ENCODE results near the gene TMEM255B.
"Not testable (repeated sequence)": the region's sequence is repeated elsewhere in the genome, so short reads cannot be mapped to it uniquely, and the experiment has no call there.

The TMEM255B gene

DNA sequence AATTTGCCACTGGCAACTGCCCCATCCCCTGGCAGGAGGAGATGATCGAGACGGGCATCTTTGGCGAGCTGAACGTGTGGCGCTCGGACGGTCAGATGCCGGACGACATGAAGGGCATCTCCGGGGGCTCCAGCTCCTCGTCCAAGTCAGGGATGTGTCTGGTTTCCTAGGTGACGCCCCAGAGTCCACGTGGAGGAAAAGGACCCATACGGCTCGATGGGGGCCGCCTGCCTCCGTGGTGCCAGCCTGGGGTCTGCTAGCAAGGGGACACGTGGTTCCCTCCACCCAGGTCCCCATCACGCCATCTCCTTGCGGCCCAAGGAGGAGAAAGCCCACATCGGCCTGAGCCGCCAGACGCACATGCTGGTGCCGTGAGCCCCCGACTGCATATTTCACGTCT, 23.8 kb upstream of the TMEM255B start:
- no peak for DNase-seq

DNA sequence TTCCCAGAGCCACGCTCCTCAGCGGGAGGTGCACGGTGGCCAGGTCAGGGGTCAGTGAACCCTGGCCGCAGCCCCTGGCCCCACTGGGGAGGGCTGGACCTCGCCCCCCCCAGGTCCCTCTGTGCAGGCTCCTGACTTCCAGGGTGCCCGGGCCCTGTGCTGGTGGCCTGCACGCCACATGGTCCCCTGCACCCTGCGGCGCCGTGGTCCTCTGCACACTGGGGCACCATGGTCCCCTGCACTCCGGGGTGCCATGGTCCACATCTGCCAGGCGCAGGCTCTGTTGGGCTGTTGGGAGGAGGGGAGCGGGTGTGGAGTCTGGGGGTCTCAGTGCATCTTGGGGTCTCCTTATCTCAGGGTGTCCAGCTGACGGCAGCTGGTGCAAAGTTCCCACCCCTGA, 23.3 kb upstream of the TMEM255B start:
- no peak for DNase-seq

DNA sequence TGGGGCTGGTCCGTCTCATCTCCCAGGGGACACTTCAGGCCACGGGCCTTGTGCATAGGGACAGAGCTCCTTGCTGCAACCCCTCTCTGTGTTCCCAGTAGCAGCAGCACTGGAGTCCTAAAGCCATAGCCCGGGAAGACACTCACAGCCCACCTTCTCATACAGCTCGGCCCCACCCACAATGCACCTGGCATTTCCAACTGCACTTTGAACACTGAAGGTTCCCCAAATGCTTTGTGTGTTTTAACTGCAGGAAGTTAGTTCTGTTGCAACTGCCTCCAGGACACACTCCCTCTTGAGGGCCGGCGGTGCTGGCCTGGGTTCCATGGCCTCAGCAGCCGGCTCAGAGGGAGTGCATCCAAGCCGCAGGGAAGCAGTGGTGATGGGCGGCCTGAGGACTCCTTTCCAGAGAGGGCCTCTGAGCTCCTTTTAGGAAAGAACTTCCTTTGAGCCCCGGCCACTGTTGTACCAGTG, 22.7 kb upstream of the TMEM255B start:
- DNase-seq: no peak

DNA sequence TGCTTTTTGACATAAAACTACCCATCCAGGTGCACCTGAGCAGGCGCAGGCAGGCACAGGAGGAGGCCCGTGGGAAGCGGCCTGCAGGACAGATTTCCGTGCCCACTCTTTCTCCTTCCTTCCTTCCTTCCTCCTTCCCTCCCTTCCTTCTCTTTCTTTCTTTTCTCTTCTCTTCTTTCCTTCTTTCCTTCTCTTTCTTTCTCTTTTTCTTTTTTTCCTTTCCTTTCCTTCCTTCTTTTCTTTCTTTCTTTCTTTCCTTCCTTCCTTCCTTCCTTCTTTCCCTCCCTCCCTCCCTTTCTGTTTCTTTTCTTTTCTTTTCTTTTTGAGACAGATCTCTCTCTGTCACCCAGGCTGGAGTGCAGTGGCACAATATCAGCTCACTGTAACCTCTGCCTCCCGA, 21.2 kb upstream of the TMEM255B start:
- no peak for DNase-seq

DNA sequence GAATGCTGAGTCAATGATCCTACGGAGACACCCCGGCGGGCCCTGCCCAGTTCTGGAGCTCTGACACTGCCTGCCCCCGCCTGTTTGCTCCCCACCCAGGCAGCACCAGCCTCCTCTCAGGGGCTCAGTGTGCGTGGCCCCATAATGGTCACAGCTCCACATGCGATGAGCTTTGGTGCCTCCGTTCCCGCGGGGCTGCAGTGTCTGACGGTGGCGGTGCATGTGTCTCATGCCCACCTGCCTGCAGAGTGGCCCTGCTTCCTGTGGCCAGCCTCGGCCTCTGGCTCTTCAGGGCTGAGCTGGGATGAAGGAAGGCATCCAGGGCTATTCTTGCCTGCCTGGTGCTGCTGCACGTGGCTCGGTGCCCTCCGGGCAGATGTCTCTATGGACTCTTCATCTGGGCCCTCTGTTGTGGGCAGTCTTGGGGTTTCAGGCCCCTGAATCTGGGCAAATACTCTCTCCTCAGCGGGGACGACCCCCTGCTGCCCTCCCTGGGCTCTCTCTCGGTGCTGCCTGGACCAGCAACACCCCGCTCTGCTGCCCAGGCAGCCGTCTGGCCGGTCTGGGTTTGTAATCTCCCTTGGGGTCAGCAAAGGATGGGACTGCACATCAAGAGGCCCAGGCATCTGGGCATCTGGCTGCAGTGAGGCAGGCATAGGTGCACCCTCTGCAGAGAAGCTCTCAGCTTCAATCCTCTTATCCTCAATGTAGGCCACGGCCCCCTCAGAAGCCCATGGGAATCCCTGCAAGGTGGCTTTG, 19.3 kb upstream of the TMEM255B start:
- DNase-seq: no peak

DNA sequence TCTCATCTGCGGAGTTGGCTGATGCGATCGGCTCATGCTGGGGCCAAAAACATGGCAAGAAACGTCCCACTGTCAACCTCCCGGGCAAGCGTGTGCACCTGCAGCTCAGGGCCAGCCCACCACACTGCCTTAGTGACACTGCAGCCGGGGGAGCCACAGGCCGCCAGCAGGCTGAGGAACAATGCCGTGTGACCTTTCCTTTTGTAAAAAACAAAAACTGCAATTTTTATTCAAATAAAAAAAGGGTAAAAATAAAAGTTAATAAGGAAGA, 18.8 kb upstream of the TMEM255B start:
- no peak for DNase-seq

DNA sequence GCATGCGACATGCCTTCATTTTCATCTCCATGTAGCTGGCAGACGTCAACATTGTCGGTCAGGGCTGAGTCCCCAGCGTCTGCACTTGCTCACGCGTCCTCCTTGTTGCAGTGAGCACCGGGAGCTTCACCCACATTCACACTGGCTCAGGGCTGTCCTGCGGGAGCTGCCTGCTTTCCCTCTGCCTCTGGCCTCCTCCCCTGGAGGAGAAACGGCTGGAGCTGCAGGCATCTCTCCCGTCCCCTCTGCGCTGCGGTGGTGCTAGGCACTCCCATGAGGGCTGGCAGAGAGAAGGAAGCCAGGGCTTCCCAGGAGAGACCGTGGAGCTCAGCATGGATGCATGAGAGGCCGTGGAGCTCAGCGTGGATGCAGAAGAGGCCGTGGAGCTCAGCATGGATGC, 18.4 kb upstream of the TMEM255B start:
- no peak for DNase-seq

DNA sequence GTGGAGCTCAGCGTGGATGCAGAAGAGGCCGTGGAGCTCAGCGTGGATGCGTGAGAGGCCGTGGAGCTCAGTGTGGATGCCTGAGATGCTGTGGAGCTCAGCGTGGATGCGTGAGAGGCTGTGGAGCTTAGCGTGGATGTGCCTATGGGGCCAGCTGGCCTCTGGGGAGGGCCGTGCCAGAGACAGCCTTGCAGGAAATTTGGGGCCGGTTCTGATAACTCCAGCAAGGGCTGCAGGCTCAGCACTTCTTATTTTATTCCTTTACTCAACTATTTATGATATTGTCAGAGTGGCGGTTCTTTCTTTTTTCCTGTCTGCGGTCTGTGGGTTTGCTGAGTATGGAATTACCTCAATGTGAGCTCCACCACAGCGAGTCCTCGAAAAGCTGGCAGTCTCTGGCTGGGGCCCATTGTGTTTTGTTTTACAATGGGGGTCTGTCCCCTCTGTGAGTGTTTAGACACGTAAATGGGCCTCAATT, 17.8 kb upstream of the TMEM255B start:
- peak; percentile 21 for DNase-seq

DNA sequence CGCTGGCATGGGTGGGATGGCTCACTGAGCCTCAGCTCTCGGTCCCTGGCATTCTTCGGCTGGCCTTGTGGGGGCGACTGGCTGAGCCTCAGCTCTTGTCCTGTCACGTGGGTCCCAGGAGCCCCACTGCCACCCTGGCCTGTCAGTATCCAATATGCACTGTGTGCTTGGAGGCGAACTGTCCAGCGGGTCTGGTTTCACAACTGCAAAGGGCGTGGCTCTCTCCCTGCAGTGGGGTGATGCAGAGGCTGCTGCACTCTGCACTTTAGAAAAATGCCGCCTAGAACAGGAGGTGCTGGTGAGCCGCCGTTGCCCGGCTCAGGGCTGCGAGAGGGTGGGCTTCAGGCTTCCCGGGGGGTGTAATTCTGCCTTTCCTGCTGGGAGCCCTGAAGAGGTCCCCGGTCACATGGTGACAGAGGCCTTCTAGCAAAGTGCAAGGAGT, 17.0 kb upstream of the TMEM255B start:
- peak; percentile 23 for DNase-seq

DNA sequence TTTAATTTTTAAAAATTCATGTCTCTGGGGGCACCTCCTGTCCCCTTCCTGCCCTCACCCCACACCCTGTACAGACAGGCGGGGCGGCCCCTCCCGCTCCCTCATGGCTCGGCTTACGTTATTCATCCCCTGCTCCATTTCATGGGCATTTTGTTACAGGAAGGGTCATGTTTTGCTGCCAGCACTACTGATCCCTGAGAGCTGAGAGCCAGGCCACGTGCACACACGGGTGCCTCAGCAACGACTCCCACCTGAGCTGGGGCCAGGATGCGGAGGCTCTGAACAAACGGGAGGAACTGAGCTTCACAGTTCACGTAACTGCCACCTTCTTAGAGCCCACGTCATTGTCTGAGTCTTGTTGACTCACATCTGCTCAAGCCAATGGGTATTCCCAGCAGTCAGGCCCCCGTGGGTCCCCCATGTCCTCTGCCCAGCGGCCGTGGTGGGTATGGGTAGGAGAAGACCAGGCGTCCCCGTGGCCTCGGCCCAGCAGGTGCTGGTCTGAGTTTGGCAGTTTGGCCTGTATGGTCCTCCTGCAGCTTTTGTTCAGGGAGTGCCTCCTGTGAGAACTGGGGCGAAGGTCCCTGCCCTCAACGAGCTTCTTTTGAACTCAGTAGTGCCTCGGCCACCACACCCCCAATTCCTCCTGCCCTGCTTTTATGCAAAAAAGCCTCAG, 16.4 kb upstream of the TMEM255B start:
- DNase-seq: no peak

DNA sequence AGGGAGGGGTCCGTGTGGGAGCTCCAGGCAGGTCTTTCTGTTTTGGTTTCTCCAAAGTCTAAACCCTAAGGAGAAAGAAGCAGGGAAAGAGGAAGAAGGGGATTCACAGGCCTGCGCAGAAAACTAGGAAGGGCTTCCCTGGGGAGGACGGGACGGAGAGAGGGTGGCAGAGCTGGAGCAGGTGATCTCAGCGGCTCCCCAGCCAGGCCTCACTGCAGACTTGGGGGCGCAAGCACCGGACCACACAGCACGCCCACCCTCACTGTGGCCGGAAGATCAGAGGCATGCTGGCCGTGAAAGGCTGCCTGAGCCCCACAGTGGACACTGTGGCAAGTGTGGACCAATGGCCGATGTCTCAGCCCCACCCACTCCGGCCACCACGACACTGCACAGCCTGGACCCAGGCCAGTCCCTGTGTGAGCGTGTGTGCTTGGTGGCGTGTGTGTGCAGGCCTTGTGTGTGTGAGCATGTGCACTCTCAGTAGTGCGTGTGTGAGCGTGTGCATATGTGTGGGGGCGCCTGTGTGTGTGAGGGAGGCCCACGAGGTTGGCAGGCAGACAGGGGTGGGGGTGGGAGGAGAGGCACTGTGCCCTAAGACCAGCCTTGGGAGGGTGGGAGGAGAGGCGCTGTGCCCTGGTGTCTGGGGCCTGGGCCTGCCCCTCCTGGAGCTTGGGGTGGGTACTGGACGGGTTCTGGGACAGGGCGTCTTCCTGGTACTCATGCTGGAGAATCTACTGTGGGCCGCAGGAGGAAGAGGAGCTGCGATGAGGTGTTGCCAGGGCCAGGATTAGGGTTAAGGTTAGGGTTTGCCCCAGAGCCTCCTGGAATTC, 15.4 kb upstream of the TMEM255B start:
- no peak for DNase-seq

DNA sequence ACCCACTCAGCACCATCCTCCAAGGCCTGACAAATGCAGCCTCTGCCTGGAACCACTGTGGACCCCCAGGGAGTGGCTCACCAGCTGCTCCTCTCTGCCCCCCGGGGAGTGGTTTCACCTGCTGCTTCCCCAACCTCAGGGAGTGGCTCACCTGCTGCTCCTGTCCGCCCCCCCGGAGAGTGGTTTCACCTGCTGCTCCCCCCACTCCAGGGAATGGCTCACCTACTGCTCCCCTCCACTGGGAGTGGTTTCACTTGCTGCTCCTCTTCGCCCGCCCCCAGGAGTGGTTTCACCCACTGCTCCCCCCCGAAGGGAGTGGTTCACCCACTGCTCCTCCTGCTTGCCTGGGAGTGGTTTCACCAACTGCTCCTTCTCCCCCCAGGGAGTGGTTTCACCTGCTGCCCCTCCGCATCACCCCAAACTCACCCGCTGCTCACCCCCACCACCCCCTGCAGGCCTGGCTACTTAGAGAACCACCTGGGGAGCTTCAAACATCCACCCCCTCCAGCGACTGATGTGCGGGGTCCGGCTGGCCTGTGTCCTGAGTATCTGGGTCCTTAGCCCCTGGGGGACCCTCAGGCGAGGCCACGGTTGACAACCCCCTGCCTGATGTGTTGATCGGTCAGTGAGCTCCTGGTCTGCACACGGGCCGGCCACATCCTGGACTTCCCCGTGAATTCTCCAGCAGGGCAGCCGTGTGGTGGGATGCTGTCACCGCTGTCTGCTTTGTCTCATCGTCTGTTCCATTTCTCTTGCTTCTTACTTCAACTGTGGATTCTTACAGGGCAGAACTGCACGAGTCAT, 14.6 kb upstream of the TMEM255B start:
- peak; percentile 20 for DNase-seq

DNA sequence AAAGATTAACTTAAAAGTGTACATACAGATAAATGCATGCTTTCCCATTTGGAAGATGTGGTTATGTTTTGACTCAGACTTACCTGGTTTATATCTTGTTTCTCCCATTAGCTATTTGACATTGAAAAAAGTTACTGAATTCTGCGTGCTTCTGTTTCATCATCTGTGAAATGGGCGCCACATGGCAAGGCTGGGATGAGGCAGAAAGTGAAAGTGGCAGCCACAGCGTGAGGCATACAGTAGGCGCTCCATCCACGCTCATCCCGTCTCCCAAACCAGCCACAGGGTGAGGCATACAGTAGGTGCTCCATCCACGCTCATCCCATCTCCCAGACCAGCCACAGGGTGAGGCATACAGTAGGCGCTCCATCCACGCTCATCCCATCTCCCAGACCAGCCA, 14.0 kb upstream of the TMEM255B start:
- no peak for DNase-seq

DNA sequence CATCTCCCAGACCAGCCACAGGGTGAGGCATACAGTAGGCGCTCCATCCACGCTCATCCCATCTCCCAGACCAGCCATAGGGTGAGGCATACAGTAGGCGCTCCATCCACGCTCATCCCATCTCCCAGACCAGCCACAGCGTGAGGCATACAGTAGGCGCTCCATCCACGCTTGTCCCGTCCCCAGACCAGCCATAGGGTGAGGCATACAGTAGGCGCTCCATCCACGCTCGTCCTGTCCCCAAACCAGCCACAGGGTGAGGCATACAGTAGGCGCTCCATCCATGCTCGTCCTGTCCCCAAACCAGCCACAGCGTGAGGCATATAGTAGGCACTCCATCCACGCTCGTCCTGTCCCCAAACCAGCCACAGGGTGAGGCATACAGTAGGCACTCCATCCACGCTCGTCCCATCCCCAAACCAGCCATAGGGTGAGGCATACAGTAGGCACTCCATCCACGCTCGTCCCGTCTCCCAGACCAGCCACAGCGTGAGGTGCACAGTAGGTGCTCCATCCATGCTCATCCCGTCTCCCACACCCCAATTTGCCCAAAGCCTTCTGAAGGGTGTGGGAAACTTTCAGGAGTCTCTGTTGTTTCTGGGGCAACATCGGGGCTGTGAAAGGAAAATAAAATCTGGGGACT, 13.4 kb upstream of the TMEM255B start:
- DNase-seq: not testable (repeated sequence)

DNA sequence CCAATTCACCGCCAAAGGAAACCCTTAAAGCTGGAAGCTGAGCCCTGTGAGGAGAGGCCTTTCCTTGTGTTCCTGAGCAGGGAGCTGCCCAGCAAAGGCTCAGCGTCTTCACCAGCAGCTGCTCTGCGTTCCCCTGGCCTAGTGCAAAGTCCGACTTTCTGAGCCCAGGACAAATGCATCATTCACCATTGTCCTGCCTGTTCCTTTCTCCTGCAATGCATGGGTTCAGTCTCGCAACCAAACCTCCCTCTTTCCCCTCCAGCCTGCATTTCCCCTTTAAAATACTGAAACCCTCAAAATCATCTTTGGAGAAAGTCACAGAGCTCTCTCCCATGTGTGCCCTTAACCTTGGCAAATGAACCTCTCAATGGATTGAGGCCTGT, 12.9 kb upstream of the TMEM255B start:
- DNase-seq: no peak

DNA sequence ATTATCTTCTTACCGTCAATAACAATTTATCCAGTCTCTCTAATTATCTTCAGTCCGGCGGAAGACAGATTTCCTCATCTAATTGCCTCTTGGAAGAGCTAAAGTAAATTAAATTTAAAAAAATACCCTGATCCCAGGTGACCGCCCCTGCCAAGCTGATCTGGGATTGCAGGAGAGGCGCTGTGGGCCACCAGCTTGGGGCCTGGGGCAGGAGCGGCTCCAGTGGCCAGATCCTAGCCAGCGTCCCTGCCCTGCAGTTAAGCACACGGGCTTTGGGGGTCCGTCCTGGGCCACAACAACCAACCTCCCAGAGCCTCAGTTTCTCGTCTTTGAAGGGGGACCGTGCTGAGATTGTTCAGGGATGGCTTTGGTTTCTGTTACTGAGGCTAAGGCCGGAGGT, 12.4 kb upstream of the TMEM255B start:
- no peak for DNase-seq

DNA sequence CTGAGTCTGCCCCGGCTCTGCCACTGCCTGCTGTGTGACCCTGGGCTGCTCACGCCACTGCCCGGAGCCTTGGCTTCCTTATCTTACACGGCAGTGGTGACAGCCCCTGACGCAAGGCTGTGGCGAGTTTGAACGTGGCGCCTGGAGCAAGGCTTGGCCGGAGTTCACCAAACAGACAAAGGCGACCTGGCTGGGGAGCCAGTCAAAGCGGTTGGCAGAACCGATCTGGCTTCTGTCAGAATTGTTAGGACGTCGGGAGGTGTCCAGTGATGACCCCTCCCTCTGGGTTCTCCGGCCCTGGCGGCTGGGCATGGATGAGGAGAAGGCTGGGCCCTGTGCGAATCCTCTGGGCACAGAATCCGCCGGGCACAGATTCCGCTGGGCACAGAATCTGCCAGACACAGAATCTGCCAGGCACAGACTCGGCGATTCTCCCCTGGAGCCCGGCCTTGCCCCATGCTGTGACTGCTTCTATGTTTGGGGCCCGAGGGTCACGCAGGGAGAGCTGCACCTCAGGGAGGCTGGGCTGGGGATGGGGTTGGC, 11.7 kb upstream of the TMEM255B start:
- DNase-seq: no peak

DNA sequence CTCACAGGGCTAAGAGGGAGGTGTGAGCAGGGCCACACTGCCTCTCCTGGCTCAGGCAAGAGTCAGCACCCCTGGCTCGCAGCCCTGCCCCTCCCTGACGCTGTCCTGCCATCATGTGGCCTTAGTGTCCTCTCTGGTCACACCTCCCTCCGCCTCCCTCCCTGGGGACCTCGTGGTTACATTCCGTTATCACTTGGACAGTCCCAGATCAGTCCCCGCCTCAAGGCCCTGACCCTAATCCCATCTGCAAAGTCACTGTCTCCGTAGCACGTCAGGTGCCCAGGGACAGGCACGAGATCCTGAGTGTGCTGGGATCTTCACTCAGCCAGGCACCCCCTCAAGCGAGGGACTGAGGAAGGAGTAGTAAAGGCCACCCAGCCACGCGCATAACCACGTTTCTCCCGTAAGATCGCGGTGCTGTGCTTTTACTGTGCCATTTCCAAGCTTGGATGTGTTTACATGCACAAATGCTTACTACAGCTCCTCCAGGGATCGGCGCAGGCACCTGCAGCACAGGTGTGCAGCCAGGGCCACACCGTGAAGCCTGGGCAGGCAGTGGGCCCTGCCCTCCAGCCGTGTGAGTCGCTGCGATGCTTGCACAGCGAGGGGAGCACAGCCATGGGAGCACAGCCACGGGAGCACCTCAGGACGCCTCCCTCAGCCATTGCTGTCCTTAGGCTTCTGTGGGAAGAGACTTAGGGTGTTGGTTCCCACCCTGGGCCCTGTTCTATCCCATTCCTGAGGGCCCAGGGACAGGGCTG, 10.7 kb upstream of the TMEM255B start:
- no peak for DNase-seq

DNA sequence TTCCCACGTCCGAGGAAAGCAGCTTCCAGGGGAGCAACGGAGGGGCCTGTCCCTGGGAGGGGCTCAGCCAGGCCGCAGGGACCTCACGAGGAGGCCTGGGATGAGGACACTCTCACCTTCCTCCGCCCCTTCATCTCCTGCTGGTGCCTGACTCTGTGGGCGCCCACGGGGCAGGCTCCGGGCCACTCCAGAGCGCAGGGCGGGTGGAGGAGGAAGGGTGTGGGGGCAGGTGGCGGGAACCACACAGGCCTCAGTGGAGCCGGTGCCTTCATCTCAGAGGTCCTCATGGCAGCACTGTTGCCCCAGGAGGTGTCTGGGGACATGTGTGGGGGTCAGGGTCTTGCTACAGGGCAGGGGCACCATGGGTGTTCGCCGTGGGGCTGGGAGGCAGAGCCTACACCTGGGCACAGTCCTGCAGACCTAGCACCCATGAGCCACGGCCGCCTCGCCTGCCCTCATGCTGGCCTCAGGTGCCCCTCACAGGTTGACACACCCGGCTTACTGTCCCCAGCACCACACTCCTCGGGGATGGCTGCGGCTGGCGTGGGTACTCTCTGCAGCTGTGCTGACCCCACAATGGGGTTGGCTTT, 10.1 kb upstream of the TMEM255B start:
- DNase-seq: no peak

DNA sequence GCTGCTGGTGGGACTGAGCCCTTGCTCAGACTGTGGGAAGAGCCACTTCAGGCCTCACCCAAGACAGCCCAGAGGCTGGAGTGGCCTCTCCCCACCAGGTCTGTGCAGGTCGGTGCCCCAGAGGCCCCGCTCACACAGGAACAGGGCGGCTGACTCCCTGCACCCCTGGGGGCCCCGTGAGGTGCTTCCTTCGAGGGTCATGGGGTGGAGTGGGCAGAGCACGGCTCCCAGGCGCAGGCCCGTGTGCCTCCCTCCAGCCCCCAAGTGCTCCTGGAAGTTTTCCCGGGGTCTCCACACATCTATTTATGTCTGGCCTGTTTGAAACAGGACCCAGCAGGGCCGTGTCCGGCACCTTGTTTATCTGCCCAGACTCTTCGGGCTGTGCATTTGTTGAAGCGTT, 9.5 kb upstream of the TMEM255B start:
- DNase-seq: no peak

DNA sequence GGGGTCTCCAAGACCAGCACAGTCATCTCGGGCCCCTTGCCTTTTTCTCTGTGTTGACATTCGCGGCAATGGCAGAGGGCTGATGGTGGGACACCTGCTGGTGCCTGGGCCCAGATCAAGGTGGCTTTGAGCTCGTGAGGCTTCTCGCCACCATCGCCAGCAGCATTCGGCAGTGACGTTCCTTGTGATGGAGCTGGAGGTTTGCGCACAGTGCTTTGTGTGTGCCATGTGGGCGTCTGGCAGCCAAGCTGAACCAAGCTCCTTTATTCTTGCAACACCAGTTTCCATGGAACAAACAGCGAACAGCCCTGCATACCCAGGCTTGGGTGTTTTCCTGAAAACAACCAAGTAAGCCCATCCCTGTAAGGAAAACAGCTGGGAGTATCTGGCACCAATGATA, 9.1 kb upstream of the TMEM255B start:
- no peak for DNase-seq
